ENCODE results near the gene DNAJC4.

DNA sequence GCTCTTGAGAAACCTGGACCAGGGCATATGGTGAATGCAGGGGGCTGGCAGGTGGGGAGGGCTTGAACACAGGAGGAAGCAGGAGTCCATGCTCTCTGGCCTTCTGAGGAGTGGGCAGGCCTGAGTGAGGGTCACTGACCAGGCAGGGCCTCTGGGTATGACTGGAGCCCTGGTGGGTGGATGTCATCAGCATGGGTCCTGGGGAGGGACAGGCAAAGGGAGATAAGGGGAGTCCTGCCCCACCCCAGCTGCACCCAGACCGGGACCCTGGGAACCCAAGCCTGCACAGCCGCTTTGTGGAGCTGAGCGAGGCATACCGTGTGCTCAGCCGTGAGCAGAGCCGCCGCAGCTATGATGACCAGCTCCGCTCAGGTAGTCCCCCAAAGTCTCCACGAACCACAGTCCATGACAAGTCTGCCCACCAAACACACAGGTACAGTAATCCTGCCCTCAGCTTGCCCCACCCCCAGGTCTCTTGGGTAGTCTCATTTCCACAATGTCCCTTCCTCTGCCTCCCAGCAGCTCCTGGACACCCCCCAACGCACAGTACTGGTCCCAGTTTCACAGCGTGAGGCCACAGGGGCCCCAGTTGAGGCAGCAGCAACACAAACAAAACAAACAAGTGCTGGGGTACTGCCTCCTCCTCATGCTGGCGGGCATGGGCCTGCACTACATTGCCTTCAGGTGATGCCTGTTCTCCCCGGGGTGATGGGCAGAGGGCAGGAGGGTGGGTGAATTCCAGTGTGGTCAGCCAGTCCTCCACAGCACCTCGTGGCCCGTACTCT, 2.0 kb downstream of the DNAJC4 start:
- TF ChIP-seq, protein P1, sequence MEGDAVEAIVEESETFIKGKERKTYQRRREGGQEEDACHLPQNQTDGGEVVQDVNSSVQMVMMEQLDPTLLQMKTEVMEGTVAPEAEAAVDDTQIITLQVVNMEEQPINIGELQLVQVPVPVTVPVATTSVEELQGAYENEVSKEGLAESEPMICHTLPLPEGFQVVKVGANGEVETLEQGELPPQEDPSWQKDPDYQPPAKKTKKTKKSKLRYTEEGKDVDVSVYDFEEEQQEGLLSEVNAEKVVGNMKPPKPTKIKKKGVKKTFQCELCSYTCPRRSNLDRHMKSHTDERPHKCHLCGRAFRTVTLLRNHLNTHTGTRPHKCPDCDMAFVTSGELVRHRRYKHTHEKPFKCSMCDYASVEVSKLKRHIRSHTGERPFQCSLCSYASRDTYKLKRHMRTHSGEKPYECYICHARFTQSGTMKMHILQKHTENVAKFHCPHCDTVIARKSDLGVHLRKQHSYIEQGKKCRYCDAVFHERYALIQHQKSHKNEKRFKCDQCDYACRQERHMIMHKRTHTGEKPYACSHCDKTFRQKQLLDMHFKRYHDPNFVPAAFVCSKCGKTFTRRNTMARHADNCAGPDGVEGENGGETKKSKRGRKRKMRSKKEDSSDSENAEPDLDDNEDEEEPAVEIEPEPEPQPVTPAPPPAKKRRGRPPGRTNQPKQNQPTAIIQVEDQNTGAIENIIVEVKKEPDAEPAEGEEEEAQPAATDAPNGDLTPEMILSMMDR (IDR thresholded peaks at IDR 0.05) = no peak
- TF ChIP-seq CEBPB (IDR thresholded peaks at IDR 0.05) (no peak), FOSL2 (IDR thresholded peaks at IDR 0.05) (no peak), FOSL2 (CRISPR knock-in tag; IDR thresholded peaks at IDR 0.05) (no peak)
- TF ChIP-seq, protein P2, sequence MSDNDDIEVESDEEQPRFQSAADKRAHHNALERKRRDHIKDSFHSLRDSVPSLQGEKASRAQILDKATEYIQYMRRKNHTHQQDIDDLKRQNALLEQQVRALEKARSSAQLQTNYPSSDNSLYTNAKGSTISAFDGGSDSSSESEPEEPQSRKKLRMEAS (IDR thresholded peaks at IDR 0.05) = no peak

Measured in A549 (cell line).